ENCODE data around the gene VPS36. TPM values are rescaled to one million over a fixed set of nuclear protein-coding genes. Genes with fewer than 3 reads are reported as not detected.

Gene VPS36
- total RNA-seq, 2 donors from 2014 or later: 42.1 to 100 TPM

GRCh38 chr13:52463526-52463925 is 13.1 kb upstream of the VPS36 start:
- TF ChIP-seq CTCF (IDR thresholded peaks at IDR 0.05): no peak
- H3K36me3 ChIP-seq: peaks cover 9% of the 10 kb centered on the region
- no peak for ATAC-seq (ENCODE audit: insufficient number of reproducible peaks, low FRiP score, low read depth)

GRCh38 chr13:52461265-52461664 is 10.8 kb upstream of the VPS36 start:
- peaks cover 1 to 6% of the 10 kb centered on the region in 2 donors for H3K4me1 ChIP-seq (ENCODE audit: control insufficient read depth in 1 of 2, low read depth in 2 of 2)
- ATAC-seq (ENCODE audit: insufficient number of reproducible peaks, low FRiP score, low read depth): no peak
- no peak for DNase-seq (ENCODE audit: low spot score)
- H3K27ac ChIP-seq: no peak overlapping the region
- no peaks in the 10 kb centered on the region for H3K9me3 ChIP-seq
- H3K4me3 ChIP-seq: no peak overlapping the region
- no peaks in the 10 kb centered on the region for H3K27me3 ChIP-seq (replicated peaks; ENCODE audit: insufficient read depth)
- H3K36me3 ChIP-seq: peaks cover 9% of the 10 kb centered on the region
- no peak for TF ChIP-seq CTCF (IDR thresholded peaks at IDR 0.05)

More at GRCh38 chr13:52463526-52463925, 13.1 kb upstream of the VPS36 start:
- Histone ChIP-seq H3K27ac (no peak overlapping the region), H3K27me3 (replicated peaks; ENCODE audit: insufficient read depth) (no peaks in the 10 kb centered on the region), H3K4me3 (no peak overlapping the region), H3K4me1 (ENCODE audit: control insufficient read depth in 1 of 2, low read depth in 2 of 2) (no peaks in the 10 kb centered on the region), H3K9me3 (no peaks in the 10 kb centered on the region)
- no peak for DNase-seq (ENCODE audit: low spot score)

GRCh38 chr13:52459668-52460067 is 9.2 kb upstream of the VPS36 start:
- Histone ChIP-seq H3K27me3 (replicated peaks; ENCODE audit: insufficient read depth) (no peaks in the 10 kb centered on the region), H3K36me3 (peaks cover 9% of the 10 kb centered on the region), H3K9me3 (no peaks in the 10 kb centered on the region), H3K4me3 (no peak overlapping the region), H3K27ac (no peak overlapping the region), H3K4me1 (ENCODE audit: control insufficient read depth in 1 of 2, low read depth in 2 of 2) (peaks cover 4 to 9% of the 10 kb centered on the region in 2 donors)
- ATAC-seq (ENCODE audit: insufficient number of reproducible peaks, low FRiP score, low read depth) (no peak), DNase-seq (ENCODE audit: low spot score) (no peak)
- no peak for TF ChIP-seq CTCF (IDR thresholded peaks at IDR 0.05)

- Histone ChIP-seq H3K4me1 (ENCODE audit: control insufficient read depth in 1 of 2, low read depth in 2 of 2) (peaks cover 7 to 14% of the 10 kb centered on the region in 2 donors), H3K27me3 (replicated peaks; ENCODE audit: insufficient read depth) (no peaks in the 10 kb centered on the region), H3K36me3 (no peaks in the 10 kb centered on the region), H3K27ac (peak overlapping the region; percentile 76 to 89), H3K4me3 (peak overlapping the region; percentile 72), H3K9me3 (no peaks in the 10 kb centered on the region)
- DNase-seq (ENCODE audit: low spot score): peak; percentile 16
- ATAC-seq (ENCODE audit: insufficient number of reproducible peaks, low FRiP score, low read depth): peak; percentile 16
- no peak for TF ChIP-seq CTCF (IDR thresholded peaks at IDR 0.05)
Observed at GRCh38 chr13:52455677-52456041, 5.2 kb upstream of the VPS36 start.

- DNase-seq (ENCODE audit: low spot score) (peak; percentile 86), ATAC-seq (ENCODE audit: insufficient number of reproducible peaks, low FRiP score, low read depth) (peak; percentile 77)
- TF ChIP-seq CTCF (IDR thresholded peaks at IDR 0.05): no peak
- H3K4me1 ChIP-seq (ENCODE audit: control insufficient read depth in 1 of 2, low read depth in 2 of 2): peaks cover 7 to 14% of the 10 kb centered on the region in 2 donors
- H3K36me3 ChIP-seq: no peaks in the 10 kb centered on the region
- peak within 1 kb of the TSS; percentile 76 to 89 for H3K27ac ChIP-seq
- H3K9me3 ChIP-seq: no peaks in the 10 kb centered on the region
- H3K4me3 ChIP-seq: peak within 1 kb of the TSS; percentile 72
- no peaks in the 10 kb centered on the region for H3K27me3 ChIP-seq (replicated peaks; ENCODE audit: insufficient read depth)
Observed at GRCh38 chr13:52454820-52455676, 4.6 kb upstream of the VPS36 start, which contains the start of gene CKAP2. TSS of gene CKAP2 (plus strand) at chr13:52455478. CDS start at chr13:52455557, 79 bp downstream.

Measured in thoracic aorta (tissue), 2 donors.